GM12891 (cell line): ENCODE measurements around the gene SMAGP.
"Not testable (repeated sequence)": the region's sequence is repeated elsewhere in the genome, so short reads cannot be mapped to it uniquely, and the experiment has no call there.

Experiments
- POLR2A ChIP-seq: IDR thresholded peaks from 2 replicates; pipeline ENCODE4 v1.6.1; 2011; ENCODE audit warnings: low read depth, low read length, control low read depth
- POLR2AphosphoS5 ChIP-seq: IDR thresholded peaks from 2 replicates; pipeline ENCODE4 v1.6.1; 2011; ENCODE audit warnings: low read depth, low read length, control low read depth
- SPI1 ChIP-seq: IDR thresholded peaks from 2 replicates; pipeline ENCODE4 v1.6.1; 2011; ENCODE audit warnings: low read depth, low read length, control low read depth
- TAF1 ChIP-seq: IDR thresholded peaks from 2 replicates; pipeline ENCODE4 v1.6.1; 2011; ENCODE audit warnings: low read depth, low read length, control low read depth

- TF ChIP-seq POLR2A, TAF1, POLR2AphosphoS5, SPI1: not testable (repeated sequence)
Observed at GRCh38 chr12:51294097-51294496, 23.9 kb upstream of the SMAGP start.
